DMS53 treated with DMSO at 0.1 percent for 48 hours (cell line): ENCODE results near the gene SORT1.
"Not testable (repeated sequence)": the region's sequence is repeated elsewhere in the genome, so short reads cannot be mapped to it uniquely, and the experiment has no call there.

Source experiments
- DNase-seq: peaks from one replicate; lab custom pipeline; 2025; ENCODE audit not compliant: unreplicated experiment; lab: John Stamatoyannopoulos, UW

The SORT1 gene

DNA sequence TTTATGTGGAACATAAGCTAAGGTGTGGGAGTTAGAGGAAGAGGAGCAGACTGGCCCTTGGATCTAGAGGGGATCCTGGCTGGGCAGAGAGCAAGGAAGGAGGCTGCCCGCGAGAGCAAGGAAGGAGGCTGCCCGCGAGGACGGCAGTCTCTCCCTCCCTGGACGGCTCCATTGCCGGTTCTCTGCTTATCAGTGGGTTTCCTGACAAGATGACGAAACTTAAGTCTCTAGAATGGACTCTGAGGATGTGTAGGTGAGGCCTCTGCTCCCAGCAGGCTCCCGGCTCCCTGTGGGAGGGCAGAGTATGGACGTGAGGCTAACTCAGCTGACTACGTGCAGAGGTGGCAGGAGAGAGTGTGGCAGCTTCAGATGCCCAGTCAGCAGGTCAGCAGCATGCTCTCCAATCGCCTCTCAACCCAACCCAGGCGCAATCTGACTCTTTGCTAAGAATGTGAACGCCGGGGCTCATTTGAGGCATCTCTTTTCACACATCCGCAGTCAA lies 97.0 kb downstream of the SORT1 start:
- DNase-seq, result no peak

DNA sequence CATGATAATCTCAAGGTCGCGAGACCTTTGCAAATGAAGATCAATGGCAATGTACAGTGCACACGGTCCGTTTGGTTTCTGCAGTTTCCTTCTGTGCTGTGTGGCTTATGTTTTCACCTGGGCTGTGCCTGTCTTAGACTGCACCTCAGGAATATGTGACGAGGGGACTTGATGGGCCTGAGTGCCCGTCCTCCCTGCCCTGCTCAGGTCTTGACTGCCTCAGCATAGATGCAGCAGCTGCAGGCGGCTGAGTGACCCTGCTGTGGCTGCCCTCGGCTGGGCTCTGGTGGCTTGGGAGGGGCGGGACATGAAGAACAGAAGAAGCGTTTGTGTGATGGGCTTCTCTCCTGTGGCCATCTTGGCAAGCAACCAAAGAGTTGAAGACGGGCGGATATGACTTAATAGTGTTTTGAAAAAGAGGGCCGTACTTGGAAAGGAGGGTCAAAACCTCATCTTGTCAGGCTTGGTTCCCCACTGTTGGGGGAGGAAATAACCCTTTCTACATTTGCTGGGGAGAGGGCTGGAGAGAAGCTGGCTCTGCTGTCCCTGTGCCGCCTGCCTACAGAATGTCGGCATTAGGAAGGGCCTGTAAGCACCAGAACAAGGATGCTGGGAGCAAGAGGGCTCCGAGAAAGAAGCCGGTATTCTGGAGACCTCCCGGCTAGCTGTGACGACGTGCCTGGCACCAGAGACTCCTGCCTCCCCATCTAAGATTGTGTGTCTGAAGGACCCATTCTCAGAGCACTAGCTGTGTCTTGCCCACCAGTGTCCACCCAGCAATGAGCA lies 98.0 kb downstream of the SORT1 start:
- DNase-seq, result no peak

GRCh38 chr1:109298666-109299557 lies 98.8 kb downstream of the SORT1 start:
- peak; percentile 18 for DNase-seq

- no peak for DNase-seq
Observed at GRCh38 chr1:109296782-109297181, 100.9 kb downstream of the SORT1 start.

DNA sequence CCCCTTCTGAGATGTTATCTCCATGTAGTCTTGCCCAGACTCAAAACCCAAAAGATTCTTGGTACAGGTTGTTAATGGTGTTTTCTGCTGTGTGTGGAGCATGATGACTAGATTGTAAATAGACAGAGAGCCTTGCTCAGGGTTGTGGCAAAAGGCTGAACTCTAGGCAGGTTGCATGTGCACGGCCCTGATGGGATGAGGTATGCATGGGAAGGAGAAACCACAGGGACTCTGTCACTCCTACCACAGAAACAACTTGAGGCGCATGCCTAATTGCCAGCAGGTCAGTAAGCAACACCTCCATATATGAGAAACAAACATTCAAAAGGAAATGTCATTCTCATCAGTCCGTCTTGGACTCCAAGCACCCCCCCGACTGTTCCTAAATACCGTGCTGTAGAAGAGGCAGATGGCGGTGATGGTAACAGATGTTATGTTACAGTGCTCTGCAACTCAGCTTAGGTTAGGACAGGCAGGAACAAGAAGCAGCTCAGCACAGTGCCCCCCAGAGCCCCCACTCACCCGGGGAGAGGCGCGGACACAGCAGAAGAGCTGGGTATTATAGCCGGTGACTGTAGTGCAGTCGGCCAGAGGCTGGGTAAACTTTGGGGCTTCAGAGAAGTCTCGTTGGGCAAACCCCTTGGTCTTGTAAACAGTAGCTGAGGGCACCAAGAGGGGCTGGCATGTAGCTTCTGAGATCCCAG lies 101.9 kb downstream of the SORT1 start:
- no peak for DNase-seq

DNA sequence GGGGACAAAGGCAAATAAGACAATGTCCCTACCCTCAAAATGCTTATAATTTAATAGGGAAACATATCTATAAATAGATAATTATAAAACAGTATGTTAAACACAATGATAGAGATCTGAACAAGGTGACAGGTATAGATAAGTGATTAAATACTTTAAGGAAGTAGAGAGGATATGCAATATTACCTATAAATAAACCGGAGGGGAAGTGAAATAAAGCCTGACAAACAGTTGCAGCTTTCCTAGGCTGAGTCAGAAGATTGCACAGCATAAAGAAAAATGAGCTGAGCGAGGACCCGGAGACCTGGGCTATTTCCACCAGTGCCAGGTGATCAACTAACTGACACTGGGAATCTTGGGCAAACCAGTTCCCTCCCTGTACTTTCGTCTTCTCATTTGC lies 103.2 kb downstream of the SORT1 start:
- no peak for DNase-seq

- no peak for DNase-seq
Observed at GRCh38 chr1:109293026-109293425, 104.7 kb downstream of the SORT1 start.

GRCh38 chr1:109292364-109292763 lies 105.4 kb downstream of the SORT1 start:
- DNase-seq, result no peak

GRCh38 chr1:109290998-109291397 lies 106.7 kb downstream of the SORT1 start:
- DNase-seq, result no peak

DNA sequence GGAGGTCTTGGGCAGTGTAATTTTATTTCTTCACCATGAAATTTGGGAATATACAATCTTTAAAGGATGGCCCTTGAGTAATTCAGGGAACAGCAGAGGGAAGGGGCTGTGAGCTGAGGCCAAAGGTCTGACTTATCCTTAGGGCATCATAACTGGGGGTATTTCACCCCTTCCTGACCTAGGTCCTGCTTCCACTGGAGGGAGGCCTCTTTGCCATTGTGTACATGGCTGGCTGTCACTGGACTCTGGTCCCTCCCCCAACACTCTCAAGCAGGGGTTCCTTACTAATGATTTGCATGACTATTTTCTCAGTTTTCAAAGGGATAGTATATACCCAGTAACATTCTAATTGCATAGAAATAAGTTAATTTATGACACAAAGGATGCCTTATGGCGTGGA lies 107.6 kb downstream of the SORT1 start:
- no peak for DNase-seq

DNA sequence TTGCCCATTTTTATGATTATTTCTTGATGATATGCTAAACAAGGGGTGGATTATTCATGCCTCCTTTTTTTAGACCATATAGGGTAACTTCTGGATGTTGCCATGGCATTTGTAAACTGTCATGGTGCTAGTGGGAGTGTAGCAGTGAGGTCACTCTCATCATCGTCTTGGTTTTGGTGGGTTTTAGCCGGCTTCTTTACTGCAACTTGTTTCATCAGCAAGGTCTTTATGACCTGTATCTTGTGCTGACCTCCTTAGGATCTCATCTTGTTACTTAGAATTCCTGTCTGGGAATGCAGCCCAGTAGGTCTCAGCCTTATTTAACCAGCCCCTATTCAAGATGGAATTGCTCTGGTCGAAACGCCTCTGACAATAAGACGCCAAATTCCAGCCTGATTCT lies 111.0 kb downstream of the SORT1 start:
- not testable (repeated sequence) for DNase-seq

GRCh38 chr1:109283748-109284600 lies 113.7 kb downstream of the SORT1 start:
- peak; percentile 38 for DNase-seq

DNA sequence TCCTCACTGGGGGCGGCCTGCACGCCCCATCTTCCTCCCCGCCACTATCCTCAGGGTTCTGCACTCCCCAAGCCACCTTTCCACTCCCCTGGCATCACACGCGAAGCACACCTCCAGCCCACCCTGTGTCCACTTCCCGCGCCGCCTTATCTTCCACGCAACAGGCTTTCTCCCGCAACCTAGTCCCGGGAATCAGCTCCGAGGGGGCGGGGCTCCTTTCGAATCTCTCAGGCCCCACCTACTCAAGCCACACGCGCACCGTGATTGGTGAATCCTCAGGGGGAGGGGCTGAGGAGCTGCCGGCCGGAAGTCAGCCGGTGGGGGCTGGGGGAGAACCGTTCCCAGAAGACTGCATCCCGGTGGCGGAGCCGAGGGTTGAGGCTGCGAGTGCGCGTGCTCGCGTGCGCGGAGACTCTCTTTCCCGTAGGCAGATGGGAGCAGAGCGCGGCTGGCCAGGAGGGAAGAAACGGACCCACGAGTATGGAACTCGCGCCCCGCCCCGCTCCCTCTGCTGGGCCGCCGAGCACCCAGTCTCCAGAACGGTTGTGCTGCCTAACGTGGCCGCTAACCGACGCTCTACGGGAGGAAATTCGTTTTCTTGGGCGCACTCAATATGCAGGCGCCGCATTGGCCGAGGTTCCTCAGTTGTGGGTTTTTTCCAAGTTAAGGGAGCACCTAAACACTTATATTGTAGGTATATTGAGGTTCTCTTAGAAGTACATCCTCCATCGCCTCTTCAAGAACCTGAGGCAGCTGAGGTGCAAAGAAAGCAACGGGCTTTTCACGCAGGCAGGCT lies 114.6 kb downstream of the SORT1 start, which contains the start of gene PSRC1:
Gene PSRC1, minus strand, starts transcription at position 194 of the 796 bp plus-strand sequence.
- peak; percentile 95 for DNase-seq

GRCh38 chr1:109282497-109282951 lies 115.2 kb downstream of the SORT1 start:
- peak; percentile 13 for DNase-seq

DNA sequence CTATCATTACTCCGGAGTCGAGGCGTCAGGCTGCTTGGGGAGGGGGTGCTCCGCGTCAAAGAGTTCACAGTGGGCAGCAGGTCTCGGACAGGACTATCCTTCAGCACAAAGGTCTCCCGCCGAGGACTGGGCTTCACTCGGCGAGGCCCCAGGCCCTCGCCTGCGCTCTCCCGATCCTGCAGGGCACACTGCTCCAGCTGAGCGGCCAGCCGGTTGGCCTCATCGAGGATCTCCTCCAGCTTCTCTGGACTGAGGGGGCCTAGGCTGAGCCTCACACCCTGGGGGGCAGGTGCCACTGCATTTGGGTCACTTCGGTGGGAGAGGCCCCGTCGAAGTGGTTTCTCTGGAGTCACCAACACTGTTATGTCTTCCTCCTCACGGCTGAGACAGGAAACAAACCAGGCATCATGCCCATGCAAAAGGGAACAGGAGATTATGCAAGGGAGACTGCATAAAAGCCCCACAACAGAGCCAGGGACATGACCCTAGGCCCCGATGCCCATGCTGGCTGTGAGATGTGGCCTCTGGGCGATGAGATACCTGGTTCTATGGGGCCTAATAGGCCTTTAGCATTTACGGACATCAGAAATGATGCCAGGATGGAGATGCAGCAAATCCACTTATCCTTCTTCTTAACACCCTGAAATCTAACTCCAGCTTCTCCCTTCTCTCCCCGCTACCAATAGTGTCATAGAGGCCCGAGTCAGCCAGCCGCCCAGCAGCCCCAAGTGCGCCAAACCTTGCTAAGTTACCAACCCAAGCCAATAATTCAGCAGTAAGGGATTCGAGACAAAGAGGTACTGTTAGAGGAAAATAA lies 115.8 kb downstream of the SORT1 start:
- DNase-seq, result no peak

DNA sequence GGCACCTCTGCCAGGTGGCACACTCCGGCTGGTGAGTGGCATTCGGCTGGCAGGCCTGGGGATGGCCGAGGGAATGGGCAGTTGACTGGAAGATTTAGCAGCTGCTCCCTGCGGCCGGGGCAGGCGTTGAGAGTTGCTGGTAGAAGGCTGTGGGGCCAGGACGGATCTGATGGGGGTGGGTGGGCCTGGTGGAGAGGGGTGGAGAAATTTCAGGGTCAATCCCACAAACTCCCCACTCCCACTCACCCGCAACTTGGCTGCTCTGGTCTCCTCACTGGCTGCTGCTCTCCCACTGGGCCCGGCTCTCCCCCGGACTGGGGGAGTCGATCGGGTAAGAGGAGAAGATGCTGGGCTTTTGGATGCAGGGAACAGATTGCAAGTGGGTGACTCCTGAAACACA lies 116.9 kb downstream of the SORT1 start:
- DNase-seq, result no peak

- DNase-seq, result no peak
Observed at GRCh38 chr1:109279615-109280278, 118.0 kb downstream of the SORT1 start.
